A549 (cell line): ENCODE measurements around the gene TRIM3. TPM values are rescaled to one million over a fixed set of nuclear protein-coding genes. Genes with fewer than 3 reads are reported as not detected.

ENCODE experiments used
- ATAC-seq, 2 experiments: fragments of 200-7000 bp in 1 of 2; fragments of >200 bp in 1 of 2; cut with Nextera tagmentation in 1 of 2; cut with Tn5 transposase in 1 of 2; 3 replicates each; pipeline versions ENCODE4 v1.8.0 to v1.9.1; 2018 to 2020; ENCODE audit warnings: mild to moderate bottlenecking in 1 of 2, moderate library complexity in 1 of 2
- CTCF ChIA-PET: fragments of 300-600 bp; sonication (Branson Sonifier 250); formaldehyde crosslinking; extraction: SDS; loops from one replicate; lab custom pipeline; 2021; ENCODE audit warnings: antibody characterized with exemption, inconsistent platforms; lab: Yijun Ruan, JAX
- POLR2A ChIA-PET: fragments of 350-600 bp; formaldehyde crosslinking; extraction: SDS; loops from one replicate; lab custom pipeline; 2021; ENCODE audit warnings: antibody characterized with exemption, inconsistent platforms; lab: Yijun Ruan, JAX
- DNase-seq, 2 experiments: peaks; one replicate each; pipeline versions ENCODE4 v3.0.0 to v3.0.0-alpha.2; 2011 to 2016; ENCODE audit warnings: low read depth in 1 of 2, low spot score in 1 of 2
- FAIRE-seq: peaks from 2 replicates; lab custom pipeline; 2011; peaks lifted over from hg19 to GRCh38; lab: Jason Lieb, UNC
- H3K27ac ChIP-seq, 2 experiments: fragments of >200 bp; sonication (Bioruptor Twin); formaldehyde crosslinking; 3 replicates each; pipeline ENCODE4 v1.5.1; 2016 to 2017
- H3K4me1 ChIP-seq: fragments of >200 bp; sonication (Bioruptor Twin); formaldehyde crosslinking; 3 replicates; pipeline ENCODE4 v1.6.1; 2016
- H3K4me2 ChIP-seq: fragments of >200 bp; sonication (Bioruptor Twin); formaldehyde crosslinking; 3 replicates; pipeline ENCODE4 v1.6.1; 2016
- H3K4me3 ChIP-seq: fragments of >200 bp; sonication (Bioruptor Twin); formaldehyde crosslinking; 3 replicates; pipeline ENCODE4 v1.5.1; 2016
- H3K9me3 ChIP-seq: fragments of >200 bp; sonication (Bioruptor Twin); formaldehyde crosslinking; 3 replicates; pipeline ENCODE4 v1.6.1; 2016
- BHLHE40 ChIP-seq: IDR thresholded peaks from 2 replicates; pipeline ENCODE4 v1.6.1; 2012; ENCODE audit warnings: low read depth, low read length, inconsistent platforms
- CBX2 ChIP-seq: fragments of 200-600 bp; sonication (generic); IDR thresholded peaks from 2 replicates; pipeline ENCODE4 v1.6.1; 2016; ENCODE audit warnings: low read depth, mild to moderate bottlenecking, borderline replicate concordance
- ESRRA ChIP-seq: fragments of 150-350 bp; IDR thresholded peaks from 2 replicates; pipeline ENCODE4 v1.6.1; 2014; ENCODE audit warnings: mild to moderate bottlenecking, low read length, borderline replicate concordance
- FOSL2 ChIP-seq, 2 experiments: fragments of 450-650 bp in 1 of 2; fragments of >200 bp in 1 of 2; sonication (Bioruptor Twin) in 1 of 2; formaldehyde crosslinking; IDR thresholded peaks; 2 replicates each; pipeline versions ENCODE4 v1.5.0 to v1.6.1; 2016 to 2020; ENCODE audit warnings: mild to moderate bottlenecking in 1 of 2, moderate library complexity in 1 of 2
- HDAC2 ChIP-seq: fragments of 200-600 bp; sonication (generic); IDR thresholded peaks from 2 replicates; pipeline ENCODE4 v1.6.1; 2016
- HES2 ChIP-seq: fragments of >200 bp; sonication (Bioruptor Twin); formaldehyde crosslinking; IDR thresholded peaks from 2 replicates; pipeline ENCODE4 v1.6.1; 2016
- HOXA7 ChIP-seq: fragments of 250-450 bp; sonication (Bioruptor Pico); IDR thresholded peaks from 2 replicates; pipeline ENCODE4 v1.5.0; 2020; ENCODE audit warnings: mild to moderate bottlenecking, moderate library complexity
- HOXB5 ChIP-seq: fragments of 250-450 bp; sonication (Bioruptor Pico); IDR thresholded peaks from 2 replicates; pipeline ENCODE4 v1.5.0; 2020; ENCODE audit warnings: mild to moderate bottlenecking, moderate library complexity
- JUNB ChIP-seq: fragments of >200 bp; sonication (Bioruptor Twin); formaldehyde crosslinking; IDR thresholded peaks from 2 replicates; pipeline ENCODE4 v1.6.1; 2016
- KDM1A ChIP-seq: fragments of 200-600 bp; sonication (generic); IDR thresholded peaks from 2 replicates; pipeline ENCODE4 v1.6.1; 2016; ENCODE audit warnings: low read depth, mild to moderate bottlenecking
- KDM5A ChIP-seq: fragments of 200-600 bp; sonication (generic); IDR thresholded peaks from 2 replicates; pipeline ENCODE4 v1.6.1; 2016; ENCODE audit warnings: antibody characterized with exemption, mild to moderate bottlenecking
- MAFK ChIP-seq: fragments of 450-650 bp; IDR thresholded peaks from 2 replicates; pipeline ENCODE4 v1.6.1; 2014; ENCODE audit not compliant: partially characterized antibody
- NPAS2 ChIP-seq: fragments of 250-450 bp; sonication (Bioruptor Pico); IDR thresholded peaks from 2 replicates; pipeline ENCODE4 v1.8.0; 2022; ENCODE audit warnings: mild to moderate bottlenecking, moderate library complexity, borderline replicate concordance
- POLR2A ChIP-seq: IDR thresholded peaks from 2 replicates; pipeline ENCODE4 v1.6.1; 2012; ENCODE audit warnings: mild to moderate bottlenecking, low read length
- POLR2AphosphoS2 ChIP-seq: conservative IDR thresholded peaks from 2 replicates; pipeline ENCODE4 v1.6.1; 2012; ENCODE audit warnings: low read length, improper control_type of control experiment, inconsistent platforms
- REST ChIP-seq: fragments of 200-600 bp; sonication (generic); IDR thresholded peaks from 2 replicates; pipeline ENCODE4 v1.6.1; 2016; ENCODE audit warnings: antibody characterized with exemption, mild to moderate bottlenecking, moderate library complexity
- RFX5 ChIP-seq: fragments of 450-650 bp; IDR thresholded peaks from 2 replicates; pipeline ENCODE4 v1.7.1; 2014; ENCODE audit warnings: antibody characterized with exemption, mild to moderate bottlenecking, moderate library complexity
- SMC3 ChIP-seq: fragments of >200 bp; sonication (Bioruptor Twin); formaldehyde crosslinking; IDR thresholded peaks from 3 replicates; pipeline ENCODE4 v1.6.1; 2018; ENCODE audit warnings: inconsistent platforms
- SREBF2 ChIP-seq: fragments of 450-650 bp; IDR thresholded peaks from 2 replicates; pipeline ENCODE4 v1.6.1; 2014; ENCODE audit warnings: mild to moderate bottlenecking, moderate library complexity
- USF2 ChIP-seq: fragments of 450-650 bp; IDR thresholded peaks from 2 replicates; pipeline ENCODE4 v1.6.1; 2014; ENCODE audit warnings: antibody characterized with exemption
- ZFP36 ChIP-seq: fragments of 450-650 bp; IDR thresholded peaks from 2 replicates; pipeline ENCODE4 v1.6.1; 2014; ENCODE audit warnings: borderline replicate concordance; ENCODE audit not compliant: partially characterized antibody
- ZNF302 ChIP-seq: fragments of 250-450 bp; sonication (Bioruptor Pico); IDR thresholded peaks from 2 replicates; pipeline ENCODE4 v1.9.0; 2021; ENCODE audit warnings: inconsistent platforms, mild to moderate bottlenecking, moderate library complexity
- ZSCAN20 ChIP-seq: fragments of 250-450 bp; sonication (Bioruptor Pico); IDR thresholded peaks from 2 replicates; pipeline ENCODE4 v1.8.0; 2022; ENCODE audit warnings: mild to moderate bottlenecking, moderate library complexity
- WGBS: methylation state at CpG from one replicate; pipeline ENCODE4 v1.1.6; 2017; ENCODE audit errors: missing lambda C conversion rate; 5-methylcytosine and 5-hydroxymethylcytosine counted together
- polyA plus RNA-seq, 4 experiments: library from polyadenylated mRNA; depleted of rRNA in 3 of 4; stranded (reverse); fragments of >200 nt; fragmentation: RNase III in 1 of 4; extraction: RNeasy Plus Mini Kit Qiagen cat#74134 plus additional on column Dnase treatment in 1 of 4; gene quantifications; 2 replicates in 3 of 4; 3 replicates in 1 of 4; pipeline ENCODE4 v1.2.3, GENCODE V29; 2011 to 2017
- TF ChIP-seq, protein P1 (sequence below): fragments of 250-450 bp; sonication (Bioruptor Pico); IDR thresholded peaks from 2 replicates; pipeline ENCODE4 v1.5.0; 2020; ENCODE audit warnings: low read depth, mild to moderate bottlenecking, moderate library complexity

Gene TRIM3
- polyA plus RNA-seq, 2 of the 4 experiments (the other 2 are of a cell fraction) = 10.0 to 17.5 TPM

DNA sequence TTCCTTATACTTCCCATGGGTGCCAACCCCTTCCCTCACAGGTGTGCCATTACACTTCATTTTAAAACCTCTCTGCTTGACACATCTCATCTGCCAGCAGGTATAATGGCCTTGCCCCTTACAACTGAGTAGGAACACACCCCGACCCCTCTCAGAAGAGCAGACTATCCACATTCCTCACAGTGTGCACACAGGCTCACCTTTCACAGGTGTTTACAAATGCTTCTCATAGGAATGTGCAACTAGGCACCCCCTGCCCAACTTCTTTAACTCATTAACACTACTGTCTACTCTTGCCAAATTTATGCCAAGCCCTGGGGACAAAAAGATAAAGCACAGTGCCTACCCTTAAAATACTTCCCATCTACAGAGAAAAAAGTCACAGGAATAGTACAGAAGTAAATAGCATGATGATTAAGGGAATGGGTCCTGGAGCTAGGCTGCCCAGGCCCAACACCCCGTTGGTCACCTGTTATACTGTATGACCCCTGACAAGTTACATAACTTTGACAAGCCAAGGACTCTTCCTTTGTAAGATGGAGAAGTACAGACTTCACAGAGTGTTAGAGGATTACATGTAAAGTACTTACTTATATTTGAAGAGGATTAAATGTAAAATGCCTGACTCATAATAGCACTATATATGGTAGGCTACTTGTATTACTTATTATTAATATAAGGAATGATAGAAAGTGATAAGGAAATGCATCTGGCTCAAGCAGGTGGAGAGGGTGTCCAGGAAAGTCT lies 15.2 kb downstream of the TRIM3 start (continued):
- TF ChIP-seq ZSCAN20 (CRISPR knock-in tag) (no peak), NPAS2 (CRISPR knock-in tag) (no peak), HDAC2 (no peak), HES2 (no peak), KDM1A (no peak)

- H3K4me1 ChIP-seq = no peaks in the 10 kb centered on the region
- WGBS = 85% methylated on average over 23 of the region's 26 CpGs
- no peaks in the 10 kb centered on the region for H3K9me3 ChIP-seq
- ChIA-PET CTCF (interaction anchor here (1.2 to 1.7 kb wide), 2 partner anchors 13 to 79 kb away, joined by 3 to 6 read pairs; no protein-coding TSS in a partner anchor), POLR2A (no interaction called here)
- no peak overlapping the region for H3K27ac ChIP-seq
- H3K4me2 ChIP-seq = no peak overlapping the region
- TF ChIP-seq SREBF2 (no peak), NPAS2 (CRISPR knock-in tag) (no peak), KDM5A (no peak), ZFP36 (no peak), ZNF302 (CRISPR knock-in tag) (no peak), MAFK (no peak), POLR2A (no peak), FOSL2 (IDR thresholded peaks at IDR 0.05) (no peak), FOSL2 (CRISPR knock-in tag; IDR thresholded peaks at IDR 0.05) (no peak), HOXA7 (CRISPR knock-in tag) (no peak), SMC3 (no peak), REST (no peak)
- TF ChIP-seq, protein P1, sequence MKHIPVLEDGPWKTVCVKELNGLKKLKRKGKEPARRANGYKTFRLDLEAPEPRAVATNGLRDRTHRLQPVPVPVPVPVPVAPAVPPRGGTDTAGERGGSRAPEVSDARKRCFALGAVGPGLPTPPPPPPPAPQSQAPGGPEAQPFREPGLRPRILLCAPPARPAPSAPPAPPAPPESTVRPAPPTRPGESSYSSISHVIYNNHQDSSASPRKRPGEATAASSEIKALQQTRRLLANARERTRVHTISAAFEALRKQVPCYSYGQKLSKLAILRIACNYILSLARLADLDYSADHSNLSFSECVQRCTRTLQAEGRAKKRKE (CRISPR knock-in tag) = no peak
- DNase-seq (no peak), FAIRE-seq (no peak), ATAC-seq (no peak)
- no peak overlapping the region for H3K4me3 ChIP-seq
Measured at GRCh38 chr11:6457581-6458320, 16.0 kb downstream of the TRIM3 start.

DNA sequence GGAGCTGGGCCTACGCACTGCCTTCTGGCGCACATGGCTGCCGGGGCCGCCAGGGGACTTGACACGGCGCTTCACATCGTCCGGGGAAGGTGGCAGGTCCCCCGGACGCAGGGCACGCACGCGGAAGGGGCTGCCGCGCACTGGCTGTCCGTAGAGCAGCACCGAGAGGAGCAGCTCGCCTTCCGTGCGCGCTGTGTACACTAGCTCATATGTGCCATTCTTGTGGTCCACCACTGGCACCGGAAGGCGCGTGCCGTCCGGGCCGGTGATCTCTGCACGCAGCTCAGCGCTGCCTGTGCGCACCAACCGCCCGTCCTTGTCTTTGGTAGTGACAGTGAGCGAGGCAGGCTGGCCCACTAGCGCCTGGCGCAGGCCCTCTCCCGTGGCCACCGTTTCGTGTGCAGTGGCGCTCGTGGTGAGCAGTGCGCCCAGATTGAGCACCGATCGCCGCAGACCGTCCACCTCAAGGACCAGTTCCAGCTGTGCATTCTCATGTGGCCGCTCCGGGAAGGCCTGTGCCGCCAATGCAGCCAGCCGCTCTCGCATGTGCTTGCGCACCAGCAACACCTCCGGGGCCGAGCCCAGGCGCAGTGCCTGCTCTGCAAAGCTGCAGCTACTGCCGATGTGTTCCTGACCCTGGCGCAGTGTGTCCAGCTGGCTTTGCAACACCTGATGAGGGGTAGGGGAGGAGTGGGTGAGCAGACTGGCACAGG lies 17.2 kb downstream of the TRIM3 start:
- H3K4me3 ChIP-seq = no peak overlapping the region
- no peak overlapping the region for H3K4me2 ChIP-seq
- H3K4me1 ChIP-seq = no peaks in the 10 kb centered on the region
- ATAC-seq (no peak; a peak in 1 of 6 replicates), DNase-seq (no peak), FAIRE-seq (no peak)
- ChIA-PET CTCF (interaction anchor here (1.0 to 2.1 kb wide), 3 partner anchors 9 to 12 kb away, joined by 3 to 7 read pairs (median 3); no protein-coding TSS in a partner anchor), POLR2A (no interaction called here)
- no peak overlapping the region for H3K27ac ChIP-seq
- H3K9me3 ChIP-seq = no peaks in the 10 kb centered on the region
- TF ChIP-seq BHLHE40 = no peak
- TF ChIP-seq KDM5A = no peak
- TF ChIP-seq POLR2AphosphoS2 = no peak
- TF ChIP-seq USF2 = no peak
- no peak for TF ChIP-seq HES2
- no peak for TF ChIP-seq CBX2
- TF ChIP-seq RFX5 = no peak
- no peak for TF ChIP-seq JUNB
- TF ChIP-seq HOXB5 (CRISPR knock-in tag) = no peak
- TF ChIP-seq ESRRA = no peak
- WGBS = 95% methylated on average over 41 of the region's 56 CpGs
